Fibroblast of mammary gland (primary cell): Measurements from ENCODE around the gene C1QTNF1.

ENCODE experiments used
- DNase-seq: peaks from one replicate; pipeline ENCODE4 v3.0.0-alpha.2; 2010; ENCODE audit warnings: low read depth
- H3K4me3 ChIP-seq: 2 replicates; pipeline ENCODE4 v1.5.1; 2011; ENCODE audit warnings: low read depth, mild to moderate bottlenecking, low read length, moderate library complexity; ENCODE audit not compliant: control insufficient read depth
- CTCF ChIP-seq: conservative IDR thresholded peaks from 2 replicates; pipeline ENCODE4 v1.5.1; 2011; ENCODE audit warnings: low read depth, low read length, inconsistent platforms; ENCODE audit not compliant: control insufficient read depth, insufficient read depth

The C1QTNF1 gene

GRCh38 chr17:79082311-79083190, 58.6 kb downstream of the C1QTNF1 start:
- no peak overlapping the region for H3K4me3 ChIP-seq
- peak; percentile 20 for DNase-seq
- TF ChIP-seq CTCF, result peak; percentile 71

- no peak for DNase-seq
- no peak for TF ChIP-seq CTCF
Measured at GRCh38 chr17:79083191-79083971, 59.4 kb downstream of the C1QTNF1 start.

GRCh38 chr17:79084291-79085153, 60.6 kb downstream of the C1QTNF1 start:
- no peak for DNase-seq
- no peak for TF ChIP-seq CTCF
- no peak overlapping the region for H3K4me3 ChIP-seq

More at GRCh38 chr17:79083191-79083971, 59.4 kb downstream of the C1QTNF1 start:
- H3K4me3 ChIP-seq, result no peak overlapping the region

GRCh38 chr17:79085154-79085920, 61.4 kb downstream of the C1QTNF1 start:
- TF ChIP-seq CTCF, result no peak
- no peak for DNase-seq
- H3K4me3 ChIP-seq, result no peak overlapping the region

- no peak for TF ChIP-seq CTCF
- no peak overlapping the region for H3K4me3 ChIP-seq
- DNase-seq, result no peak
Measured at GRCh38 chr17:79085921-79086551, 62.1 kb downstream of the C1QTNF1 start.
